Measurements from ENCODE around the gene EFCAB5.
A peak's percentile ranks its signal among the peaks of the same experiment; 100 is the strongest.

- TF ChIP-seq CTCF (conservative IDR thresholded peaks at IDR 0.05; ENCODE audit: low read depth in 2 of 2) (peak; percentile 88), EZH2 (IDR thresholded peaks at IDR 0.05; ENCODE audit: low read depth, unreplicated experiment) (no peak), POLR2AphosphoS5 (IDR thresholded peaks at IDR 0.05; ENCODE audit: low read depth) (no peak)
Observed at GRCh38 chr17:30093463-30094147, 152.2 kb downstream of the EFCAB5 start.

Data from GM23338 (cell line).